DOHH2 (cell line): ENCODE results near the gene CRIM1.

Experiments used
- EZH2phosphoT487 ChIP-seq: fragments of 200-600 bp; sonication (generic); IDR thresholded peaks from 2 replicates; pipeline ENCODE4 v1.6.1; 2017; ENCODE audit warnings: borderline replicate concordance, mild to moderate bottlenecking, antibody characterized with exemption, low read length, moderate library complexity, mixed read lengths
- TF ChIP-seq, protein P1 (sequence below): fragments of 200-600 bp; sonication (generic); IDR thresholded peaks from one replicate; pipeline ENCODE4 v1.5.1; 2014; ENCODE audit warnings: antibody characterized with exemption, mild to moderate bottlenecking, low read depth, low read length; ENCODE audit not compliant: poor library complexity, severe bottlenecking

- no peak for TF ChIP-seq EZH2phosphoT487
- TF ChIP-seq, protein P1, sequence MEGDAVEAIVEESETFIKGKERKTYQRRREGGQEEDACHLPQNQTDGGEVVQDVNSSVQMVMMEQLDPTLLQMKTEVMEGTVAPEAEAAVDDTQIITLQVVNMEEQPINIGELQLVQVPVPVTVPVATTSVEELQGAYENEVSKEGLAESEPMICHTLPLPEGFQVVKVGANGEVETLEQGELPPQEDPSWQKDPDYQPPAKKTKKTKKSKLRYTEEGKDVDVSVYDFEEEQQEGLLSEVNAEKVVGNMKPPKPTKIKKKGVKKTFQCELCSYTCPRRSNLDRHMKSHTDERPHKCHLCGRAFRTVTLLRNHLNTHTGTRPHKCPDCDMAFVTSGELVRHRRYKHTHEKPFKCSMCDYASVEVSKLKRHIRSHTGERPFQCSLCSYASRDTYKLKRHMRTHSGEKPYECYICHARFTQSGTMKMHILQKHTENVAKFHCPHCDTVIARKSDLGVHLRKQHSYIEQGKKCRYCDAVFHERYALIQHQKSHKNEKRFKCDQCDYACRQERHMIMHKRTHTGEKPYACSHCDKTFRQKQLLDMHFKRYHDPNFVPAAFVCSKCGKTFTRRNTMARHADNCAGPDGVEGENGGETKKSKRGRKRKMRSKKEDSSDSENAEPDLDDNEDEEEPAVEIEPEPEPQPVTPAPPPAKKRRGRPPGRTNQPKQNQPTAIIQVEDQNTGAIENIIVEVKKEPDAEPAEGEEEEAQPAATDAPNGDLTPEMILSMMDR: no peak
Measured at GRCh38 chr2:36389091-36389564, 33.5 kb downstream of the CRIM1 start.
